ENCODE measurements around the gene AP5S1. TPM values are rescaled to one million over a fixed set of nuclear protein-coding genes. Genes with fewer than 3 reads are reported as not detected.

The AP5S1 gene
- total and polyA plus RNA-seq, 2 of the 13 experiments (the other 11 are each of a cell fraction or from before 2014, with no cell fraction given): 7.9 to 23.2 TPM

DNA sequence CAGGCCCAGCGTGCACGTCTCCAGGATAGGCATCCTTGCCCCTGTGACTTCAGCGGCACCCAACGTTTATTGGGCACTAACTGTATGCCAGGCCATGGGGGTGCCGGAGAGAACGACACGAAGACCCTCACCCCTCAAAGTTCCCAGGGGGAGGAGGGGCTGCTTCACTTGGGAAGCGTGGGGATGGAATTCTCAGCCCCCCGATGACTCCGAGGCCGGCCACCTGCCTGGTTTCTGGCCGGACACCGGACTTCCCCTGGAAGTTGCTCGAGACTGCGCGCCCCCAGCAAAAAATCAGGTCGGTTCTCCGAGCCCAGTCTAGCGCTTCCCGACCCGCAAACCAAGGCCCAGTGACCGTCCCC lies 26.0 kb downstream of the AP5S1 start (continued):
- 0 out of 2 replicates have a peak, but pooled peaks have one; percentile 5 for TF ChIP-seq ZNF556 (CRISPR knock-in tag; IDR thresholded peaks at IDR 0.05; ENCODE audit: borderline replicate concordance)
- no peak for TF ChIP-seq ARHGAP35 (CRISPR knock-in tag; IDR thresholded peaks at IDR 0.05; ENCODE audit: borderline replicate concordance)
- no peak for TF ChIP-seq ZNF546 (CRISPR knock-in tag; conservative IDR thresholded peaks at IDR 0.05)
- peak; percentile 50; the same call in 1 of the 2 replicates for TF ChIP-seq ZNF317 (CRISPR knock-in tag; IDR thresholded peaks at IDR 0.05)
- no peak for TF ChIP-seq HNF4G (IDR thresholded peaks at IDR 0.05; ENCODE audit: borderline replicate concordance, low read depth, low read length)
- no peak for TF ChIP-seq HNF4G (CRISPR knock-in tag; IDR thresholded peaks at IDR 0.05; ENCODE audit: borderline replicate concordance, low read depth)
- TF ChIP-seq ZNF550 (CRISPR knock-in tag; IDR thresholded peaks at IDR 0.05; ENCODE audit: borderline replicate concordance): no peak
- TF ChIP-seq EHMT2 (IDR thresholded peaks at IDR 0.05; ENCODE audit: borderline replicate concordance, low read depth, low read length): no peak
- TF ChIP-seq RARG (CRISPR knock-in tag; IDR thresholded peaks at IDR 0.05; ENCODE audit: low read depth): no peak
- no peak; the same call in 1 of the 2 replicates for TF ChIP-seq ZNF746 (CRISPR knock-in tag; IDR thresholded peaks at IDR 0.05)
- no peak for TF ChIP-seq JUN (CRISPR knock-in tag; IDR thresholded peaks at IDR 0.05)
- TF ChIP-seq, protein P1, sequence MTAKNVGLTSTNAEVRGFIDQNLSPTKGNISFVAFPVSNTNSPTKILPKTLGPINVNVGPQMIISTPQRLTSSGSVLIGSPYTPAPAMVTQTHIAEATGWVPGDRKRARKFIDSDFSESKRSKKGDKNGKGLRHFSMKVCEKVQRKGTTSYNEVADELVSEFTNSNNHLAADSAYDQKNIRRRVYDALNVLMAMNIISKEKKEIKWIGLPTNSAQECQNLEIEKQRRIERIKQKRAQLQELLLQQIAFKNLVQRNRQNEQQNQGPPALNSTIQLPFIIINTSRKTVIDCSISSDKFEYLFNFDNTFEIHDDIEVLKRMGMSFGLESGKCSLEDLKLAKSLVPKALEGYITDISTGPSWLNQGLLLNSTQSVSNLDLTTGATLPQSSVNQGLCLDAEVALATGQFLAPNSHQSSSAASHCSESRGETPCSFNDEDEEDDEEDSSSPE (CRISPR knock-in tag; IDR thresholded peaks at IDR 0.05): no peak; the same call in 1 of the 2 replicates
- peak; percentile 70; the same call in 1 of the 2 replicates for TF ChIP-seq BRD4 (CRISPR knock-in tag; IDR thresholded peaks at IDR 0.05)
- TF ChIP-seq, protein P2, sequence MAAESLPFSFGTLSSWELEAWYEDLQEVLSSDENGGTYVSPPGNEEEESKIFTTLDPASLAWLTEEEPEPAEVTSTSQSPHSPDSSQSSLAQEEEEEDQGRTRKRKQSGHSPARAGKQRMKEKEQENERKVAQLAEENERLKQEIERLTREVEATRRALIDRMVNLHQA (CRISPR knock-in tag; IDR thresholded peaks at IDR 0.05): no peak
- 0 out of 2 replicates have a peak, but pooled peaks have one; percentile 72 for TF ChIP-seq ZNF557 (CRISPR knock-in tag; IDR thresholded peaks at IDR 0.05)
- peak; percentile 90 for TF ChIP-seq ZNF333 (CRISPR knock-in tag; IDR thresholded peaks at IDR 0.05; ENCODE audit: borderline replicate concordance)
- peak; percentile 79; the same call in 1 of the 2 replicates for TF ChIP-seq ZNF232 (CRISPR knock-in tag; IDR thresholded peaks at IDR 0.05; ENCODE audit: borderline replicate concordance)
- TF ChIP-seq, protein P3, sequence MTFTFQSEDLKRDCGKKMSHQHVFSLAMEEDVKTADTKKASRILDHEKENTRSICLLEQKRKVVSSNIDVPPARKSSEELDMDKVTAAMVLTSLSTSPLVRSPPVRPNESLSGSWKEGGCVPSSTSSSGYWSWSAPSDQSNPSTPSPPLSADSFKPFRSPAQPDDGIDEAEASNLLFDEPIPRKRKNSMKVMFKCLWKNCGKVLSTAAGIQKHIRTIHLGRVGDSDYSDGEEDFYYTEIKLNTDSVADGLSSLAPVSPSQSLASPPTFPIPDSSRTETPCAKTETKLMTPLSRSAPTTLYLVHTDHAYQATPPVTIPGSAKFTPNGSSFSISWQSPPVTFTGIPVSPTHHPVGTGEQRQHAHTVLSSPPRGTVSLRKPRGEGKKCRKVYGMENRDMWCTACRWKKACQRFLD (CRISPR knock-in tag; IDR thresholded peaks at IDR 0.05; ENCODE audit: borderline replicate concordance): no peak
- TF ChIP-seq ZNF350 (CRISPR knock-in tag; IDR thresholded peaks at IDR 0.05; ENCODE audit: borderline replicate concordance, low read depth): no peak
- TF ChIP-seq ZNF788 (CRISPR knock-in tag; IDR thresholded peaks at IDR 0.05; ENCODE audit: borderline replicate concordance): peak; percentile 74; the same call in 1 of the 2 replicates
- TF ChIP-seq CEBPB (IDR thresholded peaks at IDR 0.05; ENCODE audit: borderline replicate concordance, low read depth, low read length): no peak
- no peak for TF ChIP-seq EP300 (IDR thresholded peaks at IDR 0.05; ENCODE audit: low read depth in 2 of 2, low read length in 2 of 2)
- peak; percentile 14; the same call in 1 of the 2 replicates for TF ChIP-seq EP300 (CRISPR knock-in tag; IDR thresholded peaks at IDR 0.05; ENCODE audit: borderline replicate concordance)
- TF ChIP-seq, protein P4, sequence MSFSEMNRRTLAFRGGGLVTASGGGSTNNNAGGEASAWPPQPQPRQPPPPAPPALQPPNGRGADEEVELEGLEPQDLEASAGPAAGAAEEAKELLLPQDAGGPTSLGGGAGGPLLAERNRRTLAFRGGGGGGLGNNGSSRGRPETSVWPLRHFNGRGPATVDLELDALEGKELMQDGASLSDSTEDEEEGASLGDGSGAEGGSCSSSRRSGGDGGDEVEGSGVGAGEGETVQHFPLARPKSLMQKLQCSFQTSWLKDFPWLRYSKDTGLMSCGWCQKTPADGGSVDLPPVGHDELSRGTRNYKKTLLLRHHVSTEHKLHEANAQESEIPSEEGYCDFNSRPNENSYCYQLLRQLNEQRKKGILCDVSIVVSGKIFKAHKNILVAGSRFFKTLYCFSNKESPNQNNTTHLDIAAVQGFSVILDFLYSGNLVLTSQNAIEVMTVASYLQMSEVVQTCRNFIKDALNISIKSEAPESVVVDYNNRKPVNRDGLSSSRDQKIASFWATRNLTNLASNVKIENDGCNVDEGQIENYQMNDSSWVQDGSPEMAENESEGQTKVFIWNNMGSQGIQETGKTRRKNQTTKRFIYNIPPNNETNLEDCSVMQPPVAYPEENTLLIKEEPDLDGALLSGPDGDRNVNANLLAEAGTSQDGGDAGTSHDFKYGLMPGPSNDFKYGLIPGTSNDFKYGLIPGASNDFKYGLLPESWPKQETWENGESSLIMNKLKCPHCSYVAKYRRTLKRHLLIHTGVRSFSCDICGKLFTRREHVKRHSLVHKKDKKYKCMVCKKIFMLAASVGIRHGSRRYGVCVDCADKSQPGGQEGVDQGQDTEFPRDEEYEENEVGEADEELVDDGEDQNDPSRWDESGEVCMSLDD (CRISPR knock-in tag; IDR thresholded peaks at IDR 0.05; ENCODE audit: borderline replicate concordance): peak; percentile 77
- TF ChIP-seq RBM22 (optimal IDR thresholded peaks at IDR 0.05; ENCODE audit: low read length): peak; percentile 66

Measured in HepG2 (cell line).